ENCODE data around the gene STX8.

The STX8 gene

DNA sequence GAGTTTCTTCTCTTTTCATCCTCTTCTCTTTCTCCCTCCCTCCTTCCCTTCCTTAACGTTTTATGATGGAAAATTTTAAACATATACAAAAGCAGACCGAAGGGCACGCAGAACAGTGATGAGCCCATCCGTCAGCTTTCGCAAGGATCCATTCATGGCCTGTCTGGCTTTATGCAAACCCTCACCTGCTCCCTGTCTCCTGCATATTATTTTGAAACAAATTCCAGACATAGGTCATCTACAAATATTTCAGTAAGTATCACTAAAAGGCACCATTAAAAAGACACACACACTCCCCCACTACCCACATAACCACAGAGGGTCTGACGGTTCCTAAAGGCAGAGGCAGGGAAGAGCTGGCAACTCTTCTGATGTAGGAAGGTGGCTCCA, 319.3 kb downstream of the STX8 start:
- no peak for DNase-seq

DNA sequence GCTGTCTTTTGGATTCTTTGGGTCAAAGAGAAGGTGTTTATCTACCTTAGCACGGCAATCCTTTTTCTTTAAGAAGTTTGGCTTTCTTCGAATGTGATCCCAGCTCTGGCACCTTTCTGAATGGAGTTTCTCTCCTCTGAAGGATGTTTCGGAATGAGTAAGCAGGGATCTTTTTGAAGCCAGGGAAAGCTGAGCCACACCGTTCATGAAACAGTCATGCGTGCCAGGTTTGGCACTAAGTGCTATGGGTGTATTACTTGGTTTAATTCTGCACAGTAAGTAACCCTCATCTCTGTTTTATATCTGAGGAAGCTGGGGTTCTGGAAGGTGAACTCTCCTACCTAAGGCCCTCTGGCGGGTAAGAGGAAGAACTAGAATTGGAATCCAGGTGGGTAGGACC, 319.8 kb downstream of the STX8 start:
- DNase-seq: no peak

DNA sequence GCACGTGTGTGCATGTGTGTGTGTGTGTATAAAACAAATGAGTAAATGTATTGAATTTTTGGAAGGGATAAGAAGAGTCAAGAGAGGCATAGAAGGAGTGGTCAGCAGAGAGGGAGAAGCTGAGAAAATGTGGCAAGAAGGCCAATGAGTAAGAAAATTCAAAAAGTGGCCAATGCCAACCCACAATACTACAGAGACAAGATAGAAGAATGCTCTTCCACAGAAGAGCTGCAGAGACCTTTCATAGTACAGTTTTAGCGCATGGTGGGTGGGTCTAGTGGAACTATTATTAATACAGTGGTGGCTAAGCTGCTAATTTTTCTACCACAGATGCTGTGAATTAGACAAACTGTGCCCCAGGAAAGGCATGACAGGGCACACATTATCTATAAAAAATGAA, 320.8 kb downstream of the STX8 start:
- DNase-seq: no peak

DNA sequence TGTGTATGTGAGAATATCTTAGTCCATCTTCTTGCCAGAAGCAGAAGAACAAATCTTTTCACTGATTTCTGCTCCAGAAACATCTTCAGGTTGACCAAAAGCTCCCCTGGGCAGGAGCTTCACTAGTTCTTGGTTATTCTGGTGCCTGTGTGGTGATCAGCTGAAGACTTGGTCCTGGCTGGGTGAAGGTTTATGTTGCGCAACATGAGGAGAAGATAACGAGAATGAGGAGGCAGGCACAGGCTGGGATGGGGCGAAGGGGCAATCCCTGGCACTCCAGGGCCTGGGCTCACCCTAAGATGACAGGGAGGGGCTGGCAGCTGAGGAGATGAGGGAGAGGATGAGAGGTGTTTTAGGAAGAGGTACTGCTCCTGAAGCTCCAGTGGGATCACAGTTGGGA, 322.3 kb downstream of the STX8 start:
- DNase-seq: no peak

DNA sequence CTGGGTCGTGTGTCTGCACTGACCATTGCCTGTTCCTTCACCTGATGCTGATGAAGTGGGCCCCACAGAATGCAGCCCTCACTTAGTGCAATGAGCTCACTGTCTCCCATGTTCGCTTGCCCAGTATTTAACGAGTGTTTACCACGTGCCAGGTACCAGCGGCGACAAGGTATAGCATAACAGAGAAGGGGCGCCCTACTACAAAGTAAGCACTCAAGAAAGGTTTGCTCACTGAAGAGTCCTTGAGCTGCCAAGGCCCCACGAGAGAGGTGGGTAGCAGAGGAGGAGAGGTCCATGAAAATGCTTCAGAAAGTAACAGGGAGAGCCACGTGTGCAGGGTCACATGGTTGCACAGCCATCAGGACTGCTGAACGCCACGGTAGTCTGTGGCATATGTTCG, 324.3 kb downstream of the STX8 start:
- DNase-seq: no peak

DNA sequence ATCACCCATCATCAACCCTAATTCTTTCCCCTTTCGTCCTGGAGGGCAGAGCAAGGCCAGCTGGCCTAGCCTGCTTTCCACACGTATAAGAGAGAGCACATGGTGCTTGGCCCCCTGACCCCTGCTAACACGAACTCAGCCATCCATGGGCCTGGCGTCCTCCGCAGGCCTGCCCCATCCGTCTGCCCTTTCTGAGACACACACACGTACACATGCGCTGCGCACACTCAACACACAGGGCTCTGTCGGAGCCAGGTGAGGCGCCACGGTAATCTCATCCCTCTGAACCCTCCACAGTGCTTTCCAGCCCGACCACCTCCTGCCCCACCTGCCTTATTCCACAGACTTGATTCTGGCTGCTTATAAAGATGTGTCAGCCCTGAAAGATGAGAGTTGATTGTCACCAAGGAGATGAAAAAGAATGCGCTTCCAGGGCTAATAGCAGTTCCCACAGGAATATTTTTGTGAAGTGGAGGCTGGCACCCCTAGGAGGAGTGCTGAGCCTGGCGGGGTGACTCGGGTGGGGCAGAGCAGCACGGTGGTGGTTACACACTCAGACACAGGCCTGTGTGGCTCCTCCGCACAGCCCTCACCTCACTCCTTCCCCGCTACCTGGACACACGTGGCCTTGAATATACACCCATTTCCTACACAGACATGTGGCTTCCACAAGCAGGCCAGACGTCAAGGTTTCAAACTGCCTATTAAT, 326.2 kb downstream of the STX8 start:
- DNase-seq: no peak

DNA sequence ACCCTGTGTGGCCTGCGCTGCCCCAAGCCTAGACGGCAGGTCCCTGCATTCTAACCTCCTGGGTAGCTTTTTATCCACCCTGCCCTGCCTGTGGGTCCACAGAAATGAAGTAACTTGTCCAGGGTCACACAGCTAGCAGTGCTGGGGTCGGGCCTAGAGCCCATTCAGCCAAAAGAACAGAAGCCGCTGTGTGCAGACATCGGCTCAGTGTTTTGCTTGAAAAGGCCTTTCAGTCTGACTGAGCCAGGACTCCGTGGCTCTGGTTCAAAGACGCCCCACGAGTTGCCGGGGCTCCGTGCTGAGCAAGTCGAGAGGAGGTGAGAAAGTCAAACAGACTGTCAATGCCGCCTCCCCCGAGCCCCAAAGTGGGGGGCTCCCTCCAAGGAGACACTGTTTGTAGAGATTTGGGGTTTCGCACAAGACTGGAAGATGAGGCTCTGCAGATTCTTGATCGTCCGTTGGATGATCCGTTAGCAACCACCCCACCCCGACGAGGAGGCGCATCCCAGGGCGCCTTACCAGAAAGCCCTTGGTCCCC, 328.1 kb downstream of the STX8 start:
- DNase-seq: no peak

DNA sequence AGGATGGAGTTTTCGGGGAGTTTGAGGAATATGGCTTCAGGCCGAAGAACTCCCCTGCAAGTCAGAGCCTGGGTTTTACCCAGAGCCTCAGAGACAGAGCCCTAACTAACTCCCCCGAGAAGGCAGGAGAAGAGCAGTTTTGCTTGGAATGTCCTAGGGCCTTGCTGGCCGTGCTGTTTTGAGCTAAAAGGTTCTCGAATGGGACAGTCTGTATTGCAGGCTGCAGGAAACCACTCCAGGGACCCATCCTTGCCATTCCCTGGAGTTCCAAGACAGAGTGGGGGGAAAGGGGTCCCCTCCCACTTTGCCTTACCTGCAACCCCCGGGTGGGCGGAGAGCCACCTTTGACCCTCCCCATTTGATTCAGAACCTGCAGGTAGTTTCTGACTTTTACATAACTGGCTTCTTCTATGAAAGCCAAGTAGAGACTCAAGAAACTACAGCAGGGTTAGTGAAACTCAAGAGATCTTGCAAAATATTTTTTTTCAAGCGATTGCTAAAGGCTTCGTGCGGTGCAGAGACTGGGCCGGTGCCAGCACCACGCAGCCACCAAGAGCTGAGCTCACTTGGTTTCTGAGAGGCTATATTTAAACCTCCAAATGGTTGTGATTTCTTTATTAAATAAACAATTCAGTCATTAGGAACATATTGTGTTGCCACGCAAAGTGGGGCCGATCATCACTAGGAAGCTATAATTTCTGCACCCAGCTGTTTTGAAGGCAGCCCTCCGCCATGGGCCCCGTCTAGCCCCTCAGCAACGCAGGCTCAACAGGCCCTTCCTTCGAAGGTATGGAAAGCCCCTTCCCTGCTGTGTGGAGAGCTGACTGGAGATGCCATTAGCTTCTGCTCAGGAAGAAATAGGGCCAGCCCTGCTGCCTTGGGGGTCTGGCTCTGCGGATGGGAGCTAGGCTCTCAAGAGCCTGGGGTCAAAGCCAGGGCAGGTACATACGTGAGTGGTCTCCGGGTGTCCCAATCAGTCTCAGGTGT, 331.3 kb downstream of the STX8 start:
- no peak for DNase-seq

DNA sequence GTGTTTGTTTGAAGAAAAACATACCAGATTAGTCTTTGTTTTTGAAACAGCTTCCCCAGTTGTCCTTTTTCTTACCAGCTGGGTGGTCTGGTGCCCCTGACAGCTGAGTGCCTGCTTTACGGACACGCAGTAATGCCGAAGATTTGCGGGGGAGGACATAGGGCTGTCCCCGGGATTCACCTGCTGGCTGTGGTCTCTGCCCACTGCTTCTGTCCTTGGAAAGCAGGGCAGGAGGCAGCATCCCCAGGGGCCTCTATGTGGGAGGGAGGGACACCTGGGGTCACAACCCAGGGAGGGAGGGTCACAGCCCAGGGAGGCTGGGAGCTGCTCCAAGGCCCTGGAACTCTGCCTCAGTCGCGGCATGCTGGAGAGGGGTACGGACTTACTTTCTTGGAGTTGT, 332.6 kb downstream of the STX8 start:
- DNase-seq: no peak

DNA sequence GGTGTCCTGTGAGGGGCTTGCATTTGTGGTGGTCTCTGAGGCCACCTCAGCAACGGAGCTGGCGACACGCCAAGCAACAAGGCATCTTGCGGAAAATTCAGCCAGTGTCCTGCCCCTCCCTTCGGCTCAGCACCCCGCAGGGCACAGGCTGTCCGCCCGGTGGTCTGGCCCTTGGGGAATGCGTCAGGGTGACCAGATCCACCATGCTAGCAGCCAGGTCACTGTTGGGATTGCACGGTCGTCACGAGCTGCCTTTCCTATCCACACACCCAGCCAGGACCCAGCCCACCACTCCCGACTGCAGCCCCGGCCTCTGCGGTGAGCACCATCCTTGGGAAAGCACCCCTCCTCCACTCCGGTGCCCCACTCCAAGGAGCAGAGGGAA, 333.1 kb downstream of the STX8 start:
- no peak for DNase-seq

DNA sequence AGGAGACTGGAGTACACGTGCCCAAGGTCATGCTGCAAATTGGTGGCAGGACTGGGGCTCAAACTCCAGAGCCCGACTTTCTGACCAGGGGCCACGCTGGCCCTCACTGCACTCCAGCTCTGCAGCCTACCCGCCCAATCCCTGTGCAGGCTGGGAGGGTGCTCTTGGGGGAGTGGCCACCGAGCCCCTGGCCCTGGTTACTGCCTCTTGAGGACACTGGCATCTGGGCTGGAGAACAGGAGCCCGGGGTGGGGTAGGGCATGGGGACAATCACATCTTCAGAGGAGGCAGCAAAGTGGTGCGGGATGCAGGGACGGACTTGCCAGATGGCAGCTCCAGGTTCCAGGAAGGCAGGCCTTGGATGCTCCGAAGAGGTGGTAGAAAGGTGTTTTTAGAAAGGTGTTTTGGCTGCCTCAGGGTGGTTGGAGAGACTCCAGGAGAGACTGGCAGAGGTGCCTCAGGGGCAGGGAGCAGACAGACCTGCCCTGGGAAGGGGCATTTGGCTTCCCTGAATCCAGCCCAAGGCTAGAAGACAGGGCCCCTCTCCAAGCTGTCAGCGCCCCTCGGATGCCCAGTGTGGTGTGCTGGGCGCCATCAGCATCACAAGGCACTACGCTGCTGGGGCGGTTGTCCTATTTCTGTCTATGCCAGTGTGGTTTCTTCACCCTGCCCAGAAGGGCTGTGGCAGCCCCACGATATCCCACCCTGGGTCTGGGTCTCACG, 333.7 kb downstream of the STX8 start:
- DNase-seq: no peak

DNA sequence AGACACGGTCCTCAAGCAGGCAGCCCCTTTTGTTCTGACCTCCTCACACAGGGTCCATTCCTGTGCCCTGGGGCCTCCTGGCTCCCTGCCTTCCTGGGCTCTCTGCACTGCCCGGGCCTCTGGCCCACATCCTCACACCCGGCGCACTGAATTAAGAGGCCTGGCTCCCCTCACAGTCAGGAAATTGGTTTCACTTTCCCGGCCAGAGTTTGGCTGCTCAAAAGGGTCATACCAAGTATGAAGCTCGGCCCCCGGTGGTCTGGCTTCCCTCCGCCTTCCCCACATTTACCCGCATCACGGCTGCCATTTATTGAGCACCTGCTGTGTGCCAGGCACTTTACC, 334.3 kb downstream of the STX8 start:
- DNase-seq: no peak

DNA sequence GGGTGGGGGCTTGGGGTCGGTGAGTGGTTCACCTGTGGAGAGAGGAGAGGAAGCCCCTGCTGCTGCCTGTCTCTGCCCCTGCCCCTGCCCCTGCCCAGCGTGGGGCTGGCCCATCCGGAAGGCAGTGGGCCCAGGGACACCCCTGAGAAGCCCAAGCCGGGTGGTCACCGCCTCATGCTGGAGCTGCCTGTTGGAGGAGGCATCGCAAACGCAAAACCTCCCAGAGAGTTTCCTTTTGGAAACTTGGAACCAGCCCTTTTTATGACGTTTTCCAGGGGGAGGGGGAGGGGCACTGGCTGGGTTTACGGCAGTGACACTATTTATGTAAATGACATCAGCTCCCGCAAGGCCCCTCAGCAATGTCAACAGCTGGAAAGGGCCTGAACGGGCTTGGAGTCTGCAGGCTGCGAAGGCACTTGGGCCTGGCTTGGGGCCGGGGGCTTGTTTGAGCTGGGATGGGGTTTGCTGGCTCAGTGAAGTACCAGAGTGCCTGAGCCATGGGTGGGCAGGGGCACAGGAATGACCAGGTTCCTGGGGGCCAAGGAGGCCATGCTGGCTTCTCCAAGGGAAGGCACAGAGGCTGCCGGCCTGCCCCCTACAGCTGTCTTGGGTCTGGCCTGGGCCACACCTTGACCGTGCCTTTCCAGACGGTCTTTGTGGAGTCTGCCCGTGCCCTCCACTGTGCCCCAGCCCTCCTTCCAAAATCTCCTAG, 334.8 kb downstream of the STX8 start:
- DNase-seq: no peak

DNA sequence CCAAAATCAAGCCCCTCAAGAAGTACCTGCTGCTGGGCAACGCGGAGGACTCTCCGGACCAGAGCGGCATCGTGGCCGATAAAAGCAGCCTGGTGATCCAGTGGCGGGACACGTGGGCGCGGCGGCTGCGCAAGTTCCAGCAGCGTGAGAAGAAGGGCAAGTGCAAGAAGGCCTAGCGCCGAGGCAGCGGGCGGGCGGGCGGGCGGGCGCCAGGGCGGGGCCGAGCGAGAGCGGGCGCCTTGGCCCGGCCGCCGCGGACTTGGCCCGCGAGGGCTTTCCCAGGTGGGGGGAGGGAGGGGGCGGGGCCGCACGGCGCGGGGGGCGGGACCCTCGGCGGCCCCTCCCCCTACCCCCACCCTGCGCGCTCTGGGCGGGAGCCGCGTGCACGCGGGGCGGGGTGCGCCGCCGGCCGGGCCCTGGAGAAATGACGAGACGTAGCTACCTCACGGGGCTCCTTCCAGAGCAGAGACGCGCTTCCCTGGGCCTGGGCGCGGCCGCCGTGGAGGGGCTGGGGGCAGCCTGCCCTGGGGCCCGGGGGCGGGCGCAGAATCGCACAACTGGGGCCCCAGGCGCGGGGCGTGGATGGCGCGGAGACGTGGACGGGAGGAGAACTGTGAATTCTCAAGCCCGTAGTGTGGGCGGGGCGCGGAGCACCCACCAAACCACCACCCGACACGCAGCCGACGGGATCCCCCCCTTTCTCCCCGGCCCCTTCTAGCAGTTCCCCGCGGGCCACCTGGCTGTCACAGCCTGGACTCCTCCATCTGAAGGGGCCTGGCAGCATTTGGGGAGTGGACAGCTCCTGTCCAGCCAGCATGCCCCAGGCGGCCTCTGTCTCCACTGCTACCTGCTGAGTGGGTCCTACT, 335.6 kb downstream of the STX8 start:
- peak; percentile 52 to 65 for DNase-seq

DNA sequence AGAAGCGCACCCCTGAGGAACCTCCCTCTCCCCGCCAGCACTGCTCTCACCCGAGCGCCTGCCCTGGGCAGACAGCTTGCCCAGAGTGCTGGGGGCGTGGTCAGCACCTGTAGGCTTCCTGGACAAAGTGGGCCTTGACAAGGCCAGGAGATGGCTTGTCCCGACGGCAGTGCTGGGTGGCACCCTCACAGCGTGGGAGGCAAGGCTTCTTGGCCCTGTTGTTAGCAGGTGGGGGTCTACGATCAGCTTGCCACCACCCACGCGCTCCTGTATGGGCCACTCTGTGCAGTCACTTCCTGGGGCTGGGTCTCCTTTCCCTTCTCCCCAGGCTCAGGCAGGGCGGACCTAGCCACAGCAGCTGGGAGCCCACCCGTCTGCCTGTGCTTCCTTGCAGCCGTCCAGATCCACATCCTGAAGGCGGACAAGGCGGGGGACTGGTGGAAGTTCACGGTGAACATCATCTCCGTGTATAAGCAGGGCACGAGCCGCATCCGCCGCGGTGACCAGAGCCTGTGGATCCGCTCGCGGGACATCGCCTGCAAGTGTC, 336.3 kb downstream of the STX8 start:
- DNase-seq: peak in 1 of 2 donors; percentile 26

DNA sequence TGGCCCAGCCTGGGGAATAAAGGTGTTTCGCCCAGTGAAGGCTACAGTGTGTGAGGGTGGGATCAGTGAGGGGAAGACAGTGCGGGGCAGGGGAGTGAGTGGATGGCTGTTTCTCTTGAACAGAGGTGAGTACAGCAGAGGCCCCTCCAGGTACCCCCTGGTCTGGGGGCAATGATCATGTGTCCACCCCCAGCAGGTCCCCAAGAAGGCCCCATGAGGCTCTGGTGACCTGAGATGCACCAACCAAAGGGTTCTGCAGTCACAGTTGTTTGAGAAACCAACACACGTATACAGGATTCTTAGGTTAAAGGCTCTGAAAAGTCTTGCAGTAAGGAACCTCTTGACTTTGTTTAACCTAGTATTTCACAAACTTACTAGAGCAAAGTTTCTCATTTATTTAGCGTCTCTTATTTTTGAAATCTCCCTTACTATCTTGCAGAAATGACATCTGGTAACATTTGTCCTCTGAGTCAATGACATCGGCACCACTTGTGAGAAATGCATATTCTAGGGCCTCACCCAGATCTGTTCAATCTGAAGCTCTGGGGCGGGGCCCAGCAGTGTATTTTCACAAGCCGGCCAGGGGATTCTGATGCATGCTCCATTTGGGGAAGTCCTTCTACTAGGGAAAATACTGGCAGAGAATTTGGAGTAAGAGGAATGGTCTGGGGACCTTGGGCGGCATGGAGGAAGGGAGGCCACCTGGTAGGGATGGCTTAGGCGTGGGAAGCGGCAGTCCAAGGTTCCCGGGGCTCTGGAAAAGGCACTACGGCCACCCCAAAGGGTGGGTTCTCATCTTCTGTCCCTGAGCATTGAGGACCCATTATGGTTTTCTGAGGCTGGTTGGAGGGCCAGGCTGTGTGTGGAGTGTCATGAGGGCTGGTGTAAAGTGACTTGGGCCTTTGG, 337.0 kb downstream of the STX8 start:
- DNase-seq: no peak

DNA sequence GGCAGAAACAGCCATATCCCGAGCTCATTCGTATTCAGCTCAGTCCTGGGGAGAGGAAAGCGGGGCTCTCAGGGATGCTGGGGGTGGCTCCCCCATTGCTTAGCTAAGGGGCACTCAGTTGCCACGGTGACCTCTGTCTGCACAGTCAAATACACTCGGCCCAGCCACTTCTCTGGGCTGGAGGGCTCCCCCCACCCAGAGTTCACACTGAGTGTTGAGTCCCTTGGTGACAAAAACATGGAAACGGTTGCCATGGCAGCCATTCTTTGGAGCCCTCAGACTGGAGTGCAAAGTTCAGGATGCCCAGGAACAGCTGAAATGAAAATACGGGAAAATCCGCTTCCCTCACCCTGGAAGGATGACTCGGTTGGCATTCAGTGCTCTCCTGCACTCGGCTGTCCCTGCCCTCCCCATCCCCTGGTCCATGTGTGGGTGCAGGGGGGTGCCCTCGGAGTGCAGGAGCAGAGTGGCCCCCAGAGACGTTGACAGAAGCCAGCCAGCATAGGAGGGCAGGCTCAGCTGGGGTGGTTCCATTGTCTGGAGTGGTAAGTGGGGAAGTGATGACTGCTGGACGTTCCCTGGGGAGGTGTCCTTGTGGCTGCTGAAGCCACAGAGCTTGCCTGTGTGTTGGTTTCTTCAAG, 337.8 kb downstream of the STX8 start:
- no peak for DNase-seq

DNA sequence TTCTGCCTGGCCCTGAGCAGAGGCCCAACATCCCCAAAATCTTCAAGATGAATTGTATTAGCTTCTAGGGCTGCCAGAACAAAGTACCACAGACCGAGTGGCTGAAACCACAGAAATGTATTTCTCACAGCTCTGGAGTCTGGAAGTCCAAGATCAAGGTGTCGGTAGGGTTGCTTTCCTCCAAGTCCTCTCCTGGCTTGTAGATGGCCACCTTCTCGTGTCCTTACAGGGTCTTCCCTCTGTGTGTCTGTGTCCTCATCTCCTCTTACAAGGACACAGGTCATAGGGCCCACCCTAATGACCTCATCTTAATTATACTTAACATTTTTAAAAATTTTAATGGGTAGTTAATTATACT, 338.6 kb downstream of the STX8 start:
- DNase-seq: no peak

DNA sequence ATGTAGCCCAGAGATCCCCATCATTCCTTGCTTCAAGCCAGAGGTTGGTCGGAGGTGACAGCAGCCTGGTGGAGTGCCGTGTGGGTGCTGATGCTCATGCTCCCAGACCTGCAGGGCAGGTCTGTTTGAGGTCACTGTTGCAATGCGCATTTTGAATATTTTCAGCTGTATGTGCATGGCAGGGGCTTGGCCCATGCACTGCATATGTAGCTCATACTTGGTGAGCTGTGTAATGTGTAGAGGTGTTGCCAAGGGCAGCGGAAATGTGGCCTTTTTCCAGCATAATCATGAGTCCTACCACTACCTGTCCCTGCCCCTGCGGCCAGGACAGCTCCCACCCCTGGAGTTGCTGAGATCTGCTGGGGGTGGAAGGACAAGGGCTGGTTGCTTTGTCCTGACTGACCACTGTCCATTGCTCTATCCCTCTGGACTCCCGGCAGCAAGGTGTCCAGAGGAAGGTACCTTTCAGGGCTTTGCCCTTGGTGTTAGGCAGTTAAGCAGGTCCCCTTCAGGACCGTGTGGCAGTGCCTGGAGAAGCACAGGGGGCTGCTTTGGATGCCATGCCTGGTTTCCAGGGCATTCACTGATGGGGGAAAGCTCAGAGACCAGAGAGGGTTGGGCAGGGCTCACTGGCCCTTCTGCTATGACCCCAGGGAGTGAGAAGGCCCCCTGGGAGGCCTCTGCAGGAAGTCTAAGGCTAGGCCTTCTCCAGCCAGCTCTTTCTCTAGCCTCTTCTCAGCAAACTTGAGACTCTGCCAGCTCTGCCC, 339.2 kb downstream of the STX8 start:
- no peak for DNase-seq

Data from bone marrow (tissue), 2 donors.